Adrenal gland (tissue), 5 donors: ENCODE data around the gene COL12A1.

Experiments used
- POLR2A ChIP-seq, 2 donors: fragments of 450-650 bp; IDR thresholded peaks; one replicate each; pipeline ENCODE4 v1.6.1; 2017; ENCODE audit warnings: antibody characterized with exemption in 2 of 2, mild to moderate bottlenecking in 2 of 2, moderate library complexity in 1 of 2
- TF ChIP-seq, protein P1 (sequence below), 6 experiments: fragments of 450-650 bp in 4 of 6; fragments of 200-600 bp in 2 of 6; sonication (generic) in 1 of 6; IDR thresholded peaks; 1 replicate in 5 of 6; 2 replicates in 1 of 6; pipeline versions ENCODE4 v1.5.1 to v1.8.0; 2016 to 2021; ENCODE audit warnings: antibody characterized with exemption in 6 of 6, mild to moderate bottlenecking in 2 of 6, moderate library complexity in 1 of 6
- donor health status: DM: no; HTN: no; CAD: no.

DNA sequence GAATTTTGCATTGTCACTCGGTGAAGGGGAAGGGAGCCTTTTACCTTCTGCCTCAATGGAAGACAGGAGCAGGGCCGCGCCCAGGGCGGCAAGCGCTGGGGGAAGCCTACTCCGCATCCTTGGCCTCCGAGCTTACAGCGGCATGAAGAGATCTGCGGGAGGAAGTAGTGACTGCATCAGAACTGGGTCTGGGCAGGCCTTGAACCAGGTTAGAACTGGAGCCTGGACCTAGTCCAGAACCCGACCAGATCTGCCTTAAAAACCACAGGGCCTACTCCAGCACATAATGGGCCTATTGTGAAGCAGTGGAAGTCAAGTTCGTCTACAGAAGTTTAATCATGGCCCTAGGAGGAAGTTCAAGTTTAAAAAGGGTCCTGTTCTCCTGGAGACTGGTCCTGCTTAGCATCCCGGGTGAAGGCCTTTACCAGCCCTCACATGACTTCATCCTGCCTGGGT lies 3.1 kb downstream of the COL12A1 start:
- TF ChIP-seq POLR2A (IDR thresholded peaks at IDR 0.05): no peak
- TF ChIP-seq, protein P1, sequence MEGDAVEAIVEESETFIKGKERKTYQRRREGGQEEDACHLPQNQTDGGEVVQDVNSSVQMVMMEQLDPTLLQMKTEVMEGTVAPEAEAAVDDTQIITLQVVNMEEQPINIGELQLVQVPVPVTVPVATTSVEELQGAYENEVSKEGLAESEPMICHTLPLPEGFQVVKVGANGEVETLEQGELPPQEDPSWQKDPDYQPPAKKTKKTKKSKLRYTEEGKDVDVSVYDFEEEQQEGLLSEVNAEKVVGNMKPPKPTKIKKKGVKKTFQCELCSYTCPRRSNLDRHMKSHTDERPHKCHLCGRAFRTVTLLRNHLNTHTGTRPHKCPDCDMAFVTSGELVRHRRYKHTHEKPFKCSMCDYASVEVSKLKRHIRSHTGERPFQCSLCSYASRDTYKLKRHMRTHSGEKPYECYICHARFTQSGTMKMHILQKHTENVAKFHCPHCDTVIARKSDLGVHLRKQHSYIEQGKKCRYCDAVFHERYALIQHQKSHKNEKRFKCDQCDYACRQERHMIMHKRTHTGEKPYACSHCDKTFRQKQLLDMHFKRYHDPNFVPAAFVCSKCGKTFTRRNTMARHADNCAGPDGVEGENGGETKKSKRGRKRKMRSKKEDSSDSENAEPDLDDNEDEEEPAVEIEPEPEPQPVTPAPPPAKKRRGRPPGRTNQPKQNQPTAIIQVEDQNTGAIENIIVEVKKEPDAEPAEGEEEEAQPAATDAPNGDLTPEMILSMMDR (IDR thresholded peaks at IDR 0.05): no peak
